GM19035 (cell line): Measurements from ENCODE around the gene SERPINF2.
"Not testable (repeated sequence)": the region's sequence is repeated elsewhere in the genome, so short reads cannot be mapped to it uniquely, and the experiment has no call there.

Experiments
- ATAC-seq: cut with Tn5 transposase; IDR thresholded peaks from one replicate; pipeline ENCODE4 v1.9.1; 2021; ENCODE audit not compliant: unreplicated experiment

SERPINF2 gene

GRCh38 chr17:1786708-1787107 is 44.0 kb downstream of the SERPINF2 start:
- no peak for ATAC-seq

DNA sequence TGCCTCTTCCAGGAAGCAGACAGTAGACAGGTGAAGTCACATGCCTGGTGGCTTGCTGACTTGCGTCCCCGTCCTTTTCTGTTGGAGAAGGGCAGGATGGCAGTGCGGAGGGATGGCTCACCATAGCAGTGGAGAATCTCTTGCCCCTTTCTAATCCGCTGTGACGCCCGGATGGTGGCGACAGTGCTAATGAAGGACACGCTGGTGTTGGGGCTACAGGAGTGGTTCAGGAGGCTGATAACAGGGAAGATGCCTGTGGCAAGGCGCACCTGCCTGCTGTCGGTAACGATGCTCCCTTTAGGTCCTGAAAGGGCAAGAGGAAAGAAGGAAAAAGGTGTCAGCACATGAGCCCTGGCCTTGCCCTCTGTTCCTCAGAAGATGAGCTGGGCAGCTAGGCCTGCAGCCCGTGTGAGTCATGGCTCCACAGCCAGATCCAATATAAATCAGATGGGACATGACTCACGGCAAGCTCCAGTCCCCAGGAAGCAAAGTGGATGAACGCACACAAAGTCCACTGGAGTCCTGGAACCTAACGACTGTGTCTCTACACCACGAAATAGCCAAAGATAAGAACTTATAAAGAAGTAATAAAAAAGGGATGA is 44.7 kb downstream of the SERPINF2 start:
- ATAC-seq = no peak

- ATAC-seq = no peak
These were observed 47.3 kb downstream of the SERPINF2 start for GRCh38 chr17:1789936-1790335.

DNA sequence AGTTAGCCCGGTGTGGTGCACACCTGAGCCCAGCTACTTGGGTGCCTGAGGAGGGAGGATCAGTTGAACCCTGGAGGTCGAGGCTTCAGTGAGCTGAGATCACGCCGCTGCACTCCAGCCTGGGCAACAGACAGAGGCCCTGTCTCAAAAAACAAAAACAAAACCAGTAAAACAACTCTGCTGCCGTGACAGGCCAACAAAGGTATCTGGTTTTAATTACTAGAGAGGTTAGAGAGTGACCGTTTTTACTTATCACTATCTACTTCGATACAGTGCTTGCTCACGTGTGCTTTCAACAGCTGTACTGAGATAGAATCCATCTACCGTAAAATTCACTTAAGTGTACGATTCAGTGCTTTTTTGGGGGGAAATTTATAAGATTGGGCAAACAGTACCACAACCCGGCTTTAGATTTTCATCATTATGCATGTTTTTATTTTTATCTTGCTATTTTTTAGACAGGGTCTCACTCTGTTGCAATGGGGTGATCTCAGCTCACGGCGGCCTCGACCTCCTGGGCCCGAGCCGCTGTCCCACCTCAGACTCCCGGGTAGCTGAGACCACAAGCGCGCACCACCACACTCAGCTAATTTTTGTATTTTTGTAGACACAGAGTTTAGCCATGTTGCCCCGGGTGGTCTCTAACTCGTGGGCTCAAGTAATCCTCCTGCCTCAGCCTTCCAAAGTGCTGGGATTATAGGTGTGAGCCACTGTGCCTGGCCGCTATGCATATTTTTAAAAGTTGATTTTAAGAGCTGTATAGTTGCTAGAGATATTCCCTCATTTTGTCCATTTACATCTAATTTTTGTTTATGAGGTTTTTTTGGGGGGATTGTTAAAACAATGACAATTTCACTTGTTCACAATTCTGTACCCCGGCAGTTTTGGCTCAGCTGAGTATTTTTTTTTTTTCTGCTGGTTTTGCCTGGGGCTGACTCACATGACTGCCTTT is 50.1 kb downstream of the SERPINF2 start:
- ATAC-seq = no peak

GRCh38 chr17:1793447-1793806 is 50.8 kb downstream of the SERPINF2 start:
- no peak for ATAC-seq

GRCh38 chr17:1796800-1797199 is 54.1 kb downstream of the SERPINF2 start:
- ATAC-seq = no peak

- no peak for ATAC-seq
These were observed 54.7 kb downstream of the SERPINF2 start for GRCh38 chr17:1797323-1797722.

- ATAC-seq = not testable (repeated sequence)
These were observed 55.2 kb downstream of the SERPINF2 start for GRCh38 chr17:1797846-1798245.

- no peak for ATAC-seq
These were observed 57.6 kb downstream of the SERPINF2 start for GRCh38 chr17:1800240-1800639.

DNA sequence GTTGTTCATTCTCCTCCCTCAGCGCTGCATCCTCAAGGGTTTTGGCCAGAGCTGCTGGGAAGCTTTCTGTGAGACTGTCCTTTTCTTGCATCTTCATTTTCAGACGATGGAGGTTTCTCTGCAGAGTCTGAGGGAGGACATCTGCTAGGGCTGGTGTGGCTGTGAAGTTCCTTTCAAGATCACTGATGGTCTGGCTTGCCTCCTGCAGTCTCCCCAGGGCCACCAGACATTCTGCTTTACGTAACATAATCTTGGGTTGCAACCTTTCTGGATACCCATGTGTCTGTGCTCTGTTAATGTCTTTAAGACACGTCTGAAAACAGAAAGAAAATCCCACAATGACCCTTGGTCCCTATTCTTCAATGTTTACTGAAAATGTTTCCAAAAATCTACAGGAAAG is 58.0 kb downstream of the SERPINF2 start:
- no peak for ATAC-seq

- no peak for ATAC-seq
These were observed 59.8 kb downstream of the SERPINF2 start for GRCh38 chr17:1802429-1802828.

DNA sequence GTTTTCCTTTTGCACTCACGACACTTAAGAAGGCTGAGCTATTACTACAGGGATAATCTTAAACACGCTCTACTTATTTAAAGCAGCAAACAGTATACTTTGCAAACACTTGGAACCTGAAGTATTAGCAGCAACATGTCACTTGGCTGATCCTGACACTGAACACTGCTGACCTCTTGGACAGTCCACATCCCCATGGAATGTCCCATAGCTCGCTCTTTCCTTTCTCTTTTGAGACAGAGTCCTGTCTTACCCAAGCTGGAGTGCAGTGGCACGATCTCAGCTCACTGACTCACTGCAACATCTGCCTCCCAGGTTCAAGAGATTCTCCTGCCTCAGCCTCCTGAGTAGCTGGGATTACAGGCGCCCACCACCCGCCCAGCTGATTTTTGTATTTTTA is 60.6 kb downstream of the SERPINF2 start:
- ATAC-seq = no peak
